Activated B cell treated with CpG ODN at 0.5 μM for 24 hours (primary cell): ENCODE data around the gene ANKRD36B. TPM values are rescaled to one million over a fixed set of nuclear protein-coding genes. Genes with fewer than 3 reads are reported as not detected.
A peak's percentile ranks its signal among the peaks of the same experiment; 100 is the strongest.
"Not testable (repeated sequence)": the region's sequence is repeated elsewhere in the genome, so short reads cannot be mapped to it uniquely, and the experiment has no call there.

Experiments used
- ATAC-seq: fragments of 200-7000 bp; cut with Tn5 transposase; one replicate; pipeline ENCODE4 v1.10.0; 2021; ENCODE audit warnings: low read depth, mild to moderate bottlenecking, moderate library complexity
- CTCF ChIA-PET: fragments of 350-600 bp; sonication (Branson Sonifier 250); formaldehyde crosslinking; loops from one replicate; lab custom pipeline; 2021; ENCODE audit warnings: antibody characterized with exemption; lab: Charles Lee
- POLR2A ChIA-PET: fragments of 350-600 bp; sonication (Branson Sonifier 250); formaldehyde crosslinking; loops from one replicate; lab custom pipeline; 2021; ENCODE audit warnings: antibody characterized with exemption; lab: Charles Lee
- DNase-seq: peaks from one replicate; pipeline ENCODE4 v3.0.0; 2022
- H3K27ac Mint-ChIP-seq: one replicate; pipeline ENCODE4 v1.8.0; 2020; ENCODE audit warnings: mixed read lengths
- H3K27me3 Mint-ChIP-seq: one replicate; pipeline ENCODE4 v1.8.0; 2021; ENCODE audit warnings: mixed read lengths
- H3K36me3 Mint-ChIP-seq: one replicate; pipeline ENCODE4 v1.8.0; 2021; ENCODE audit warnings: low read depth, mixed read lengths
- H3K4me1 Mint-ChIP-seq: one replicate; pipeline ENCODE4 v1.8.0; 2021; ENCODE audit warnings: mixed read lengths
- H3K4me3 Mint-ChIP-seq: one replicate; pipeline ENCODE4 v1.8.0; 2020; ENCODE audit warnings: mild to moderate bottlenecking, mixed read lengths
- H3K9me3 Mint-ChIP-seq: one replicate; pipeline ENCODE4 v1.8.0; 2020; ENCODE audit warnings: mixed read lengths
- CTCF ChIP-seq: fragments of 200-600 bp; IDR thresholded peaks from one replicate; pipeline ENCODE4 v1.8.0; 2022; ENCODE audit warnings: antibody characterized with exemption, mild to moderate bottlenecking
- intact Hi-C: fragments of 100-400 bp; cut with micrococcal nuclease; formaldehyde crosslinking; loops from one replicate; pipeline ENCODE4 v1.15.1; 2024
- total RNA-seq: library from RNA; stranded (reverse); gene quantifications from 2 replicates; pipeline ENCODE4 v1.2.3, GENCODE V29; 2022

Gene ANKRD36B
- total RNA-seq, 1 donor from 2014 or later, result 29.8 TPM

DNA sequence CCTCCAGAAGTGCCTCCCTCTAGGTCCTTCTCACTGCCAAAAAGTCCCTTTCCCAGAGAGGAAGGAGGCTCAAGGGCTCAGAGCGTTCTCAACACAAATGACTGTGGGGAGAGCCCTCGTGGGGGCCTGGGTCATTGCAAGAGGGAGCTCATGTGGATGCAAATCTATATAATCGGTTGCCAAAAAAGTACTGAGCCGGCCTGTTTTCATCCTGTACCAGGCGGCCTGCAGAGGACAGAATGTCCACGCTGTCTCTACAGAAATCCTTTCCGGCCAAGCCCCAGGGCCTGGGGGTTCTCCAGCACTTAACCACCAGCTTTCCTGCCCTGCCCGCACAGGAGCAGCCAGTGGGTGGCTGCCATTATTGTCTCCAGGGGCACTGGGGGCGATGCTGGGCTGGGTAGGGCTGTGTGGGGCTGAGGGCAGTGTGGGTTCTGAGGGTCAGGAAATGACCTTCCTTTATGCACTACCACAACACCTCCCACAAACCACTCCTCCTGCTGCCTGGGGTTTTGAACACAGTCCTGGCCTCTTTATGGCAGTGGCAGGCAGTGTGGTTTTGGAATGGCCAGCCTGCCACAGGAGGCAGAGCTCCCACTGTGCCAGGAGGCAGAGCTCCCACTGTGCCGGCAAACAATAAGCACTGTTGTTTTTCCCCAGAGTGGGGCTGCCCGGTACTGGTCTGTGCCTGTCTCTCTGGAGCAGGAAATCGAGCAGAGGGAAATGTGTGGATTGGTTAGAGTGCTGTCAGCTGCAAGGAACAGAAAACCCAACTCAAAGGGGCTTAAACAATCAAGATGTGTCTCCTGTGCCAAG is 16.1 kb upstream of the ANKRD36B start:
- H3K4me1 Mint-ChIP-seq, H3K9me3 Mint-ChIP-seq, H3K27me3 Mint-ChIP-seq, ATAC-seq, intact Hi-C loops, POLR2A ChIA-PET, H3K27ac Mint-ChIP-seq, CTCF ChIA-PET, DNase-seq, H3K36me3 Mint-ChIP-seq, H3K4me3 Mint-ChIP-seq: not testable (repeated sequence)

DNA sequence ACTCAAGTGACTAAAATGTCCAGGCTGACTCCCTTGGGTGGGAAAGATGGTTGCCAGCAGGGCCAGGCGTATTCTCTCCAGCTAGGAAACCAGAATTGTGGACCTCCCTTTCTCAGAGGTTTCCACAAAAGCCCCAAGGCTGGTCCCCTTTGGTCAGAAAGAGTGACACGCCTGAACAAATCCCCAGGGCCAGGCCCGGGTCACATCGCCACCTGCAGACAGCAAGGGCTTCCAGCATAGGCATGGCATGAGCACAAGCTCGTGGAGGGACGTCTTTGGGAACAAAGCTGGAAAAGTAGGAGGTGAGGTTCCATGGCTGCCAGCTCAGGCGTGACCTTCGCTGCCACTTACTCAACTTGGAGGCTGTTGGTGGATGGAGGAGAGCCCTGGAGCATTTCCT is 15.4 kb upstream of the ANKRD36B start:
- CTCF ChIA-PET, POLR2A ChIA-PET, H3K4me1 Mint-ChIP-seq, H3K36me3 Mint-ChIP-seq, DNase-seq, ATAC-seq, H3K4me3 Mint-ChIP-seq, H3K27ac Mint-ChIP-seq, H3K9me3 Mint-ChIP-seq, intact Hi-C loops: not testable (repeated sequence)
- H3K27me3 Mint-ChIP-seq, result peaks cover 11% of the 10 kb centered on the region

DNA sequence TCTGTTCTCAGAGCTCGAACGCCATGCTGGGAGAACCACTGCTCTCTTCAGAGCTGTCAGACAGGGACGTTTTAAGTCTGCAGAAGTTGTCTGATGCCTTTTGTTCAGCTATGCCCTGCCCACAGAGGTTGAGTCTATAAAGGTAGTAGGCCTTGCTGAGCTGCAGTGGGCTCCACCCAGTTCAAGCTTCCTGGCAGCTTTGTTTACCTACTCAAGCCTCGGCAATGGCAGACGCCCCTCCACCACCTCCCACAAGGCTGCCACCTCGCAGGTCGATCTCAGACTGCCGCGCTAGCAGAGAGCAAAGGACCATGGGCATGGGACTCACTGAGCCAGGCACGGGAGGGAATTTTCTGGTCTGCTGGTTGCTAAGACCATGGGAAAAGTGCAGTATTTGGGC is 11.9 kb upstream of the ANKRD36B start:
- H3K36me3 Mint-ChIP-seq, H3K4me1 Mint-ChIP-seq, H3K9me3 Mint-ChIP-seq, ATAC-seq, intact Hi-C loops, POLR2A ChIA-PET, H3K4me3 Mint-ChIP-seq, DNase-seq, CTCF ChIA-PET, H3K27ac Mint-ChIP-seq: not testable (repeated sequence)
- H3K27me3 Mint-ChIP-seq, result peaks cover 24% of the 10 kb centered on the region

DNA sequence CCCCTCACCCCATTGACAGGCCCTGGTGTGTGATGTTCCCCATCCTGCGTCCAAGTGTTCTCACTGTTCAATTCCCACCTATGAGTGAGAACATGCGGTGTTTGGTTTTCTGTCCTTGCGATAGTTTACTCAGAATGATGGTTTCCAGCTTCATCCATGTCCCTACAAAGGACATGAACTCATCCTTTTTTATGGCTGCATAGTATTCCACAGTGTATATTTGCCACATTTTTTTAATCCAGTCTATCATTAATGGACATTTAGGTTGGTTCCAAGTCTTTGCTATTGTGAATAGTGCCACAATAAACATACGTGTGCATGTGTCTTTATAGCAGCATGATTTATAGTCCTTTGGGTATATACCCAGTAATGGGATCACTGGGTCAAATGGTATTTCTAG is 6.5 kb upstream of the ANKRD36B start:
- DNase-seq, H3K27ac Mint-ChIP-seq, H3K9me3 Mint-ChIP-seq, H3K36me3 Mint-ChIP-seq, H3K4me1 Mint-ChIP-seq, intact Hi-C loops, ATAC-seq, CTCF ChIA-PET, POLR2A ChIA-PET, H3K4me3 Mint-ChIP-seq: not testable (repeated sequence)
- H3K27me3 Mint-ChIP-seq, result peaks cover 25% of the 10 kb centered on the region

DNA sequence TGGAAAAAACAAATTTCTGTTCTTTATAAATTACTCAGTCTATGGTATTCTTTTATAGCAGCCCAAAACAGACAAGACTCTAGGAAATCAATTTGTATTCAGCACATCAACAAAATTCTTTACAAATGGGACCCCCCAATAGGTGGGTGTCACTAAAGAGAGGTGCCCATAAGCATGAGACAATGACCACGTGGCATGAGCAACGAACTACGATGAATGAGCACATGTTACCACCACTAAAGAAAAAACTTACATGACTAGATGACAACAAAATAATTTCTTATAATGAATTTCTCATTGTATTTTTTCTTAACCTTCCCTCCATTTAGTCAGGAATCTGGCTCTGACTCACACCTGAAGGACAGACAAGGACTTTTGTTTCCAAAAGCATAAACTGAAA is 3.8 kb upstream of the ANKRD36B start:
- intact Hi-C loops, H3K36me3 Mint-ChIP-seq, H3K4me1 Mint-ChIP-seq, POLR2A ChIA-PET, H3K9me3 Mint-ChIP-seq, ATAC-seq, H3K27me3 Mint-ChIP-seq, H3K4me3 Mint-ChIP-seq, CTCF ChIA-PET, DNase-seq, H3K27ac Mint-ChIP-seq: not testable (repeated sequence)

DNA sequence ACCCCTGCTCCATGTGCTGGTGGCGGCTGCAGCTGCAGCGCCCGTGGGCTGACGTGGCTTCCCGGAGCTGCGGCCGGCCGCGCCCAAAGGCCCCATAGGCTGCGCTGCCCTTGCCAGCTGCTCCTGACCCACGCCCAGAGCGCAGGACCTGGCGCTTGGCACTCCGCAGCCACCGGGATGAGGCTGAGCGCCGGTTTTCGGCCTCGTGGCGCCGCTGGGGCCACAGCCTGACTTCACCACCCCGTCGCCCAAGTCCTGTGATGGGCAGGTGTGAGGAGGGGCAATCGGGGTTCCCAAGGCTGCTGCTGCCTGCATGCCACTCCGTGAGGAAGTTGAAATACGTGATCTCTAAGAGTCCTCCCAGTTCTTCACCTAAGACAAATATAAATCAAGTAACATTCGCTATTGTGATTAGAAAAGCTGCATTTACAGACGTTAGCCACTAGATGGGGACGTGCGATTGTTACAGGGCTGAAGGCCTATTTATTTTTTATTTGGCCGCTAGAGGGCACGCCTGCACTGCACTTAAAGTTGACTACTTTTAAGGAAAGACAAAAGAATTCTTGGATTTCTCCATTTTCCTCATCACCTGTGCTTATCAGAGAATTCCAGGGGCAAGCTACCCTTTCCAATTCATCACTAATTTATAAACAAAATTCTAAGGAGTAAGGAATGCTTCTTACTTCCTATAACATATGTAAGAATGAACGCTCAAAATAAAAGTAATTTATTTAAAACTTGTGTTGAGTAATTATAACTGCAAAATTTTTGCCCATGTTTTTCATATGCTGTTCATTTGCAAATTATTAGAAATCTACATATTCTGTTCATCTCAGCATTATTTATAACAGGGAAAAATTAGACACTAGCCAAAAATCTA is 1.1 kb upstream of the ANKRD36B start:
- ATAC-seq, result peak; percentile 70
- H3K4me3 Mint-ChIP-seq, result peak overlapping the region; percentile 85

GRCh38 chr2:97589257-97589597 is 450 bp downstream of the ANKRD36B start:
- H3K36me3 Mint-ChIP-seq, H3K4me1 Mint-ChIP-seq, H3K9me3 Mint-ChIP-seq, intact Hi-C loops, ATAC-seq, H3K27me3 Mint-ChIP-seq, DNase-seq: not testable (repeated sequence)
- Mint-ChIP-seq H3K27ac (peak overlapping the region; percentile 97), H3K4me3 (peak overlapping the region; percentile 99)
- CTCF ChIA-PET, result interaction anchor here (4.4 kb wide), 1 partner anchor 109 kb away, joined by 123 read pairs; no protein-coding TSS in a partner anchor
- POLR2A ChIA-PET, result interaction anchor here (0.8 kb wide), 1 partner anchor 76 kb away, joined by 3 read pairs; no protein-coding TSS in a partner anchor

More for the DNA sequence above, 1.1 kb upstream of the ANKRD36B start:
- peak overlapping the region; percentile 85 for H3K27ac Mint-ChIP-seq
- TF ChIP-seq CTCF, result peak; percentile 98
- H3K4me1 Mint-ChIP-seq, H3K9me3 Mint-ChIP-seq, H3K36me3 Mint-ChIP-seq, H3K27me3 Mint-ChIP-seq: not testable (repeated sequence)
- CTCF ChIA-PET, result interaction anchor here (0.7 to 4.4 kb wide), 11 partner anchors 56 to 966 kb away, joined by 3 to 123 read pairs (median 4); partner anchors contain the start of genes ACTR1B and COX5B
- POLR2A ChIA-PET, result interaction anchor here (0.6 to 1.8 kb wide), 6 partner anchors 55 to 424 kb away, joined by 3 to 16 read pairs (median 7); partner anchors contain the start of genes ACTR1B and COX5B
- intact Hi-C loops, result loop anchor here (1.0 kb wide), 3 partner anchors 55 to 107 kb away; partner anchors contain the start of gene ACTR1B
- peak; percentile 48 for DNase-seq

DNA sequence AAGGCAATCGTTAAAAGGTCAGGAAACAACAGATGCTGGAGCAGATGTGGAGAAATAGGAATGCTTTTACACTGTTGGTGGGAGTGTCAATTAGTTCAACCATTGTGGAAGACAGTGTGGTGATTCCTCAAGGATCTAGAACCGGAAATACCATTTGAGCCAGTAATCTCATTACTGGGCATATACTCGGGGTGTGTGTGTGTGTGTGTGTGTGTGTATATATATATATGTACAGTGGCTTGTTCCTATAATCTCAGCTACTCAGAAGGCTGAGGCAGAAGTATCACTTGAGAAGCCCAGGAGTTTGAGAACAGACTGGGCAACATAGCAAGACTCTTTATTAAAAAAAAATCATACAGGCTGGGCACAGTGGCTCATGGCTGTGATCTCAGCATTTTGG is 24.0 kb downstream of the ANKRD36B start:
- H3K36me3 Mint-ChIP-seq, POLR2A ChIA-PET, ATAC-seq, H3K4me3 Mint-ChIP-seq, H3K27ac Mint-ChIP-seq, CTCF ChIA-PET, H3K27me3 Mint-ChIP-seq, DNase-seq, H3K4me1 Mint-ChIP-seq, intact Hi-C loops, H3K9me3 Mint-ChIP-seq: not testable (repeated sequence)

DNA sequence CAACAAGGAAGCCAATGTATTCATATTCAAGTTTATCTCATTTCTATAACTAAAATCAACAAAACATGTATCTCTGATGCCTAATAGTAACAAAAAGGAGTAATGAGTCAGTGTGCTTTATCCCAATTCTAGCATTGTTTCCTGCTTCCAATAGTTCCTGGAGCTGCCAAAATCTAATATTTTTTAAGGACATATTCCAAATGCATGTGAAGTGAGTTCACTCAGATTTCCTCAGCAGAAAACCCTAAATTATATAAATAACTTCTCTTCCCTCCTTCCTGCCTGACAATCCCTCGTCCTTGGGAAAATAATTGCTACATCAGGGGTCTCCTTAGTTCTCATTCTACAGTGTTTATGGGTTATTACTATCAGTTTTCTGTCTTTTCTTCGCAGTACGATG is 37.3 kb downstream of the ANKRD36B start:
- DNase-seq, CTCF ChIA-PET, H3K4me3 Mint-ChIP-seq, H3K4me1 Mint-ChIP-seq, intact Hi-C loops, H3K27me3 Mint-ChIP-seq, H3K9me3 Mint-ChIP-seq, POLR2A ChIA-PET, ATAC-seq, H3K27ac Mint-ChIP-seq: not testable (repeated sequence)
- peaks cover 64% of the 10 kb centered on the region for H3K36me3 Mint-ChIP-seq

GRCh38 chr2:97550498-97550897 is 39.2 kb downstream of the ANKRD36B start:
- H3K4me3 Mint-ChIP-seq, intact Hi-C loops, H3K27me3 Mint-ChIP-seq, H3K4me1 Mint-ChIP-seq, DNase-seq, ATAC-seq, H3K27ac Mint-ChIP-seq, POLR2A ChIA-PET, H3K9me3 Mint-ChIP-seq, CTCF ChIA-PET: not testable (repeated sequence)
- H3K36me3 Mint-ChIP-seq, result peaks cover 66% of the 10 kb centered on the region
